Skeletal muscle satellite cell (primary cell): Measurements from ENCODE around the gene PPP2R2D.
"Not testable (repeated sequence)": the region's sequence is repeated elsewhere in the genome, so short reads cannot be mapped to it uniquely, and the experiment has no call there.

Experiments used
- H3K27me3 ChIP-seq: 2 replicates; pipeline ENCODE4 v1.7.0; 2013; ENCODE audit warnings: low read length; ENCODE audit not compliant: control insufficient read depth, insufficient read depth
- H3K36me3 ChIP-seq: 2 replicates; pipeline ENCODE4 v1.7.0; 2013; ENCODE audit warnings: mild to moderate bottlenecking, control low read depth, low read length; ENCODE audit not compliant: insufficient read depth
- H3K4me1 ChIP-seq: 2 replicates; pipeline ENCODE4 v1.7.0; 2013; ENCODE audit warnings: low read length; ENCODE audit not compliant: control insufficient read depth, insufficient read depth
- H3K4me2 ChIP-seq: 2 replicates; pipeline ENCODE4 v1.7.0; 2013; ENCODE audit warnings: mild to moderate bottlenecking, low read length
- H3K4me3 ChIP-seq: 2 replicates; pipeline ENCODE4 v1.7.0; 2013; ENCODE audit warnings: low read length
- H3K9ac ChIP-seq: 2 replicates; pipeline ENCODE4 v1.7.0; 2013; ENCODE audit warnings: mild to moderate bottlenecking, low read depth, low read length, moderate library complexity
- H3K9me3 ChIP-seq: replicated peaks from 2 replicates; pipeline ENCODE4 v1.7.0; 2013; ENCODE audit warnings: mild to moderate bottlenecking, control low read depth, low read length

PPP2R2D gene

DNA sequence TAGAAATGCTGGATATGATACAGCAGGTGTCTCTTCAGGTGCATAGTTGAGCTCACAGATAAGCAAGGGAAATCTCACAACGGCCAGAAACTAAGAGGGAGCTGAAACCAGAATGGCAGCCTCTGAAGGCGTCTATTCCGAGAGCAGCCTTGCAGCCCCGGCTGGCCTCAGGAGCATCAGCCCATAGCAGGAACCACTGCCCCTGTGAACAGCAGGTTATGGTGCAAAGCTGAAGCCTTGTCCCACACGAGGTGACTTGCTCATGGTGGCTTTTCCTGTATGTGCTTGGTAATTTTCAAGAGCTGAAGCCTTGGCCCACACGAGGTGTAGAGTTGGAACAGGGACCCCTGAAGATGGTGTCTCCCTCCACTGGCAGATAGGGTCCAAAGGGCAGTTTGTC is 47.7 kb downstream of the PPP2R2D start:
- Histone ChIP-seq H3K9ac (no peak overlapping the region), H3K36me3 (peaks cover 60% of the 10 kb centered on the region), H3K27me3 (no peaks in the 10 kb centered on the region), H3K4me2 (no peak overlapping the region), H3K4me1 (peaks cover 37% of the 10 kb centered on the region), H3K9me3 (no peaks in the 10 kb centered on the region), H3K4me3 (no peak overlapping the region)

DNA sequence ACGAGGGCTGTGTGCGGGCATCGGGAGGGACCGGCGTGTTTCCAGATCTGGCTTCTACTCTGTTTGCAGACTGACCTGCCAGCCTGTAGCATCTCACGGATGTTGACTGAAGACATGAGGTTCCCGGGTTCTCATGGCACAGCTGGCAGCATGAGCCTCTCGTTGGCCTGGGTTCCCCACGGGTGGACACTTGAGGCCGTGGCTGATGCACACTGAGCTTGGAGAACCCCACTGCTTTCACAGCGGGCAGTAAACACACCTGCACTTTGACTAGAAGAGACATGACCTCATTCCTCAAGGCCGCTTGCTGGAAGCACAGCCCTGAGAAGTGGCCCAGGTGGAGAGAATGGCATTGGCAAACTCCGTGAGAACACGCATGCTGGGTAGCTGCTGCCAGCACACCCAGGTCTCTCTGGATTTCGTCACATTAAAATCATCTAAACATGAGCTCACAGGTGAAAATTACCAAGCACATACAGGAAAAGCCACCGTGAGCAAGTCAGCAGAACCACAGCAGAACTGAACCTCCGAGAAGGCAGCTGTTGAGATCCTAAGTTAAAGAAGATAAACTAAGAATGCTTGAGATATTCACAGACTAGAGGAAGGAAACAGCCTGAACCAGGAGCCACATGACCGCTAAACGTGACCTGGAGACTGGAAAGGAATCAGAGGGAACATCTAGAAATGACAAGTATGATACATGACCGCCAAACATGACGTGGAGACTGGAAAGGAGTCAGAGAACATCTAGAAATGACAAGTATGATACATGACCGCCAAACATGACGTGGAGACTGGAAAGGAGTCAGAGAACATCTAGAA is 48.4 kb downstream of the PPP2R2D start:
- Histone ChIP-seq H3K9ac (no peak overlapping the region), H3K9me3 (no peaks in the 10 kb centered on the region), H3K36me3 (peaks cover 59% of the 10 kb centered on the region), H3K27me3 (no peaks in the 10 kb centered on the region), H3K4me3 (no peak overlapping the region), H3K4me1 (peaks cover 36% of the 10 kb centered on the region), H3K4me2 (no peak overlapping the region)

GRCh38 chr10:131949908-131950307 is 49.1 kb downstream of the PPP2R2D start:
- H3K9me3 ChIP-seq, H3K9ac ChIP-seq, H3K4me3 ChIP-seq, H3K4me2 ChIP-seq, H3K27me3 ChIP-seq: not testable (repeated sequence)
- peaks cover 54% of the 10 kb centered on the region for H3K36me3 ChIP-seq
- peaks cover 36% of the 10 kb centered on the region for H3K4me1 ChIP-seq

- Histone ChIP-seq H3K9me3 (no peaks in the 10 kb centered on the region), H3K4me3 (no peak overlapping the region), H3K36me3 (peaks cover 36% of the 10 kb centered on the region), H3K4me1 (no peaks in the 10 kb centered on the region), H3K27me3 (no peaks in the 10 kb centered on the region), H3K9ac (no peak overlapping the region), H3K4me2 (no peak overlapping the region)
These were observed 53.7 kb downstream of the PPP2R2D start for GRCh38 chr10:131954356-131954965.

DNA sequence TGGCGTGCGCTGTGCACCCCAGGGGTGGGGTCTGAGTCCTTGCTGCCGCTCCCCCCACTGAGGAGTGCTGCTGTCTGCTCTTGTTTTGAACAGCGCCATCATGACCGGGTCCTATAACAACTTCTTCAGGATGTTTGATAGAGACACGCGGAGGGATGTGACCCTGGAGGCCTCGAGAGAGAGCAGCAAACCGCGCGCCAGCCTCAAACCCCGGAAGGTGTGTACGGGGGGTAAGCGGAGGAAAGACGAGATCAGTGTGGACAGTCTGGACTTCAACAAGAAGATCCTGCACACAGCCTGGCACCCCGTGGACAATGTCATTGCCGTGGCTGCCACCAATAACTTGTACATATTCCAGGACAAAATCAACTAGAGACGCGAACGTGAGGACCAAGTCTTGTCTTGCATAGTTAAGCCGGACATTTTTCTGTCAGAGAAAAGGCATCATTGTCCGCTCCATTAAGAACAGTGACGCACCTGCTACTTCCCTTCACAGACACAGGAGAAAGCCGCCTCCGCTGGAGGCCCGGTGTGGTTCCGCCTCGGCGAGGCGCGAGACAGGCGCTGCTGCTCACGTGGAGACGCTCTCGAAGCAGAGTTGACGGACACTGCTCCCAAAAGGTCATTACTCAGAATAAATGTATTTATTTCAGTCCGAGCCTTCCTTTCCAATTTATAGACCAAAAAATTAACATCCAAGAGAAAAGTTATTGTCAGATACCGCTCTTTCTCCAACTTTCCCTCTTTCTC is 55.0 kb downstream of the PPP2R2D start:
- H3K4me1 ChIP-seq, result peaks cover 3% of the 10 kb centered on the region
- H3K27me3 ChIP-seq, result no peaks in the 10 kb centered on the region

DNA sequence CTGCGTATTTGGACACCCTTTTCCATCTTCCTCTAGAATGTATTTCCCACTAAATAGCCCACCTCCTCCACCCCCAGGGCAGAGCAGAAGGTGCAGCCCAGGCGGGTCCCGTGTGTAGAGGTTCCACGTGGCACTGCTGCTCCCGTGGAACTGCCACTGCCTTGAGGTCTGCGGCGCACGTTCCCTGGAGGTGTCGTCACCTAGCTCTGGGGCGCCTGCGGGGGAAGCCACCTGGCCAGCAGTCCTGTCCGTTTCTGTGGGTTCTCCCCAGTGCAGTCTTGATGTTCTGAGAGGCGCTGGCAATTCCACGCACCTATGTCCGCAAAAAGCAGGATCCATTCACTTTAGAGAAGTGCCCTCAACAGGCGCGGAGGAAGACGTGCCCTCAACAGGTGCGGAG is 59.0 kb downstream of the PPP2R2D start:
- peaks cover 25% of the 10 kb centered on the region for H3K4me1 ChIP-seq
- no peaks in the 10 kb centered on the region for H3K27me3 ChIP-seq
- no peaks in the 10 kb centered on the region for H3K9me3 ChIP-seq
- H3K9ac ChIP-seq, result no peak overlapping the region
- H3K4me3 ChIP-seq, result no peak overlapping the region
- H3K36me3 ChIP-seq, result peaks cover 29% of the 10 kb centered on the region
- no peak overlapping the region for H3K4me2 ChIP-seq

More for the DNA sequence above, 55.0 kb downstream of the PPP2R2D start:
- peaks cover 37% of the 10 kb centered on the region for H3K36me3 ChIP-seq
- H3K4me2 ChIP-seq, result no peak overlapping the region
- no peak overlapping the region for H3K9ac ChIP-seq
- no peak overlapping the region for H3K4me3 ChIP-seq
- no peaks in the 10 kb centered on the region for H3K9me3 ChIP-seq

GRCh38 chr10:131960631-131961046 is 59.8 kb downstream of the PPP2R2D start:
- Histone ChIP-seq H3K9ac (no peak overlapping the region), H3K4me2 (no peak overlapping the region), H3K36me3 (peaks cover 28% of the 10 kb centered on the region), H3K27me3 (no peaks in the 10 kb centered on the region), H3K4me3 (no peak overlapping the region), H3K4me1 (peaks cover 25% of the 10 kb centered on the region), H3K9me3 (no peaks in the 10 kb centered on the region)

- Histone ChIP-seq H3K36me3 (peaks cover 28% of the 10 kb centered on the region), H3K4me1 (peaks cover 25% of the 10 kb centered on the region), H3K9ac (peak overlapping the region; percentile 61), H3K4me3 (peak overlapping the region; percentile 66), H3K9me3 (no peaks in the 10 kb centered on the region), H3K27me3 (no peaks in the 10 kb centered on the region), H3K4me2 (peak overlapping the region; percentile 85)
These were observed 60.4 kb downstream of the PPP2R2D start for GRCh38 chr10:131961047-131961776.

DNA sequence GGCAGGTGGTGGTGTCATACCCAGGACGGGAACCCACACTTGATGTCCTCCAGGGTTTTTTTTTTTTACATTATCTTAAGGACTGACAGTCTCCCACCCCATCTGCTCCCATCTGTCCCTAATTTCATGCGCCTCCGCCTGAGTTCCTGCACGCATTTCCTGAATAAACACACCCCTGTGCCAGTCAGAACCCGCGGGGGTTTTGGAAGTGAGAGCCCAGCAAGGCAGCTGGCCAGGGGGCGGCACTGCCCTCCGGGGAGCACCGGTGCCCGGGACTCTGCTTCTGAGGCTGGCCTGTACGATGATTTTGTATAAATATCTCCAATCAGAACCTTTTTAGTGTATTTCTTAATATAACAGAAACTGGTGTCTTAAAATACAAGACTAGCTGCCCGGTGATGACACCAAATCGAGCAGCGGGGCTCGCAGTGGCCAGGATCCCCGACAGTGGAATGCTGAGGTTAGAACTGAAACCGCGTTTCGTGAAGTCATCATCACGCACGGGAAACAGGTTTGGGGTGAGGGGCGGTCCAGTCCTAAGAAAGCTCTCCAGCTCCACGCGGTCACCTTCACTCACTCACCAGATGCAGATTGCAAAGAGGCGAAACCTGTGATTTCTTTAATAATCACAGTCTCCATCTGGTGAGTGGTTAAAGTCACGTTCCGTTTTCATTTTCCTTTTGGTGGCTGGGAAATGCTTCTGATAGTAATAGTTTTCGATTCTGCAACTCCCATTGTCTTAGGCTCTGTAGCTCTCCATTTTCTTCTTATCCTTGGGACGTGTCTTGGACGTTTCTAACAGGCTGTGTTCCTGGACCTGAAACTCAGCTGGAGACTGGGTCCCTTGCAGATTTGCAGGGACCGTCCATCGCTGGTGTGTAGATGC is 61.2 kb downstream of the PPP2R2D start:
- peak overlapping the region; percentile 66 for H3K4me3 ChIP-seq
- H3K27me3 ChIP-seq, result no peaks in the 10 kb centered on the region
- peak overlapping the region; percentile 61 for H3K9ac ChIP-seq
- H3K36me3 ChIP-seq, result peaks cover 27% of the 10 kb centered on the region
- H3K4me2 ChIP-seq, result peak overlapping the region; percentile 85
- H3K9me3 ChIP-seq, result no peaks in the 10 kb centered on the region
- peaks cover 25% of the 10 kb centered on the region for H3K4me1 ChIP-seq

GRCh38 chr10:131963350-131963749 is 62.5 kb downstream of the PPP2R2D start:
- H3K27me3 ChIP-seq, result no peaks in the 10 kb centered on the region
- peaks cover 25% of the 10 kb centered on the region for H3K4me1 ChIP-seq
- no peak overlapping the region for H3K4me3 ChIP-seq
- peaks cover 33% of the 10 kb centered on the region for H3K36me3 ChIP-seq
- no peak overlapping the region for H3K4me2 ChIP-seq
- H3K9ac ChIP-seq, result no peak overlapping the region
- H3K9me3 ChIP-seq, result no peaks in the 10 kb centered on the region
